Measurements from ENCODE around the gene CEP89. TPM values are rescaled to one million over a fixed set of nuclear protein-coding genes. Genes with fewer than 3 reads are reported as not detected.

CEP89 gene
- total RNA-seq, 1 experiment from 2014 or later = 39.9 TPM

Other genes with a start within 250 kb of the CEP89 start
- 0.28 TPM for gene SLC7A9, start 102.2 kb downstream of the CEP89 start, total RNA-seq (2021; ENCODE audit: unreplicated experiment)
- gene FAAP24, start 284 bp upstream of the CEP89 start, total RNA-seq (2021; ENCODE audit: unreplicated experiment) = 16.0 TPM
- gene RHPN2, start 92.9 kb upstream of the CEP89 start, total RNA-seq (2021; ENCODE audit: unreplicated experiment) = 227 TPM
- 34.7 TPM for gene GPATCH1, start 109.2 kb upstream of the CEP89 start, total RNA-seq (2021; ENCODE audit: unreplicated experiment)
- 0.31 TPM for gene WDR88, start 160.2 kb upstream of the CEP89 start, total RNA-seq (2021; ENCODE audit: unreplicated experiment)
- 28.6 TPM for gene LRP3, start 222.4 kb upstream of the CEP89 start, total RNA-seq (2021; ENCODE audit: unreplicated experiment)